GM23338 (cell line): ENCODE data around the gene CDKAL1. TPM values are rescaled to one million over a fixed set of nuclear protein-coding genes. Genes with fewer than 3 reads are reported as not detected.

ENCODE experiments used
- ATAC-seq: fragments of 200-7000 bp; cut with Tn5 transposase; 3 replicates; pipeline ENCODE4 v1.9.1; 2020
- DNase-seq: peaks from one replicate; pipeline ENCODE4 v3.0.0-alpha.2; 2015; ENCODE audit warnings: low spot score
- H2AFZ ChIP-seq: fragments of 200-600 bp; sonication (generic); 2 replicates; pipeline ENCODE4 v1.8.0; 2016; ENCODE audit warnings: antibody characterized with exemption, mild to moderate bottlenecking, moderate library complexity
- H3F3A ChIP-seq: fragments of 200-600 bp; sonication (generic); replicated peaks from 2 replicates; pipeline ENCODE4 v1.8.0; 2017; ENCODE audit warnings: antibody characterized with exemption, mixed run types, low read depth
- H3K27ac ChIP-seq: fragments of 200-600 bp; sonication (generic); 2 replicates; pipeline ENCODE4 v1.6.1; 2016; ENCODE audit warnings: low read depth
- H3K27me3 ChIP-seq: fragments of 200-600 bp; sonication (generic); 2 replicates; pipeline ENCODE4 v1.8.0; 2016; ENCODE audit warnings: mild to moderate bottlenecking, mixed run types, moderate library complexity; ENCODE audit not compliant: insufficient read depth
- H3K36me3 ChIP-seq: fragments of 200-600 bp; sonication (generic); 2 replicates; pipeline ENCODE4 v1.8.0; 2016; ENCODE audit warnings: mild to moderate bottlenecking; ENCODE audit not compliant: insufficient read depth
- H3K4me1 ChIP-seq: fragments of 200-600 bp; sonication (generic); 2 replicates; pipeline ENCODE4 v1.8.0; 2016; ENCODE audit warnings: mild to moderate bottlenecking, moderate library complexity; ENCODE audit not compliant: insufficient read depth
- H3K4me2 ChIP-seq: fragments of 200-600 bp; sonication (generic); 2 replicates; pipeline ENCODE4 v1.7.1; 2017; ENCODE audit warnings: mixed run types
- H3K4me3 ChIP-seq: fragments of 200-600 bp; sonication (generic); 2 replicates; pipeline ENCODE4 v1.6.1; 2016; ENCODE audit warnings: mixed run types
- H3K79me2 ChIP-seq: fragments of 200-600 bp; sonication (generic); replicated peaks from 2 replicates; pipeline ENCODE4 v1.8.0; 2017; ENCODE audit warnings: mild to moderate bottlenecking; ENCODE audit not compliant: insufficient read depth
- H3K9me2 ChIP-seq: fragments of 200-600 bp; sonication (generic); 2 replicates; pipeline ENCODE4 v1.8.0; 2017; ENCODE audit not compliant: insufficient read depth
- H4K20me1 ChIP-seq: fragments of 200-600 bp; sonication (generic); replicated peaks from 2 replicates; pipeline ENCODE4 v1.8.0; 2017; ENCODE audit warnings: mild to moderate bottlenecking; ENCODE audit not compliant: insufficient read depth
- H3K27ac Mint-ChIP-seq: 2 replicates; pipeline ENCODE4 v1.8.0; 2020; ENCODE audit warnings: inconsistent platforms, mild to moderate bottlenecking, moderate library complexity, mixed read lengths
- H3K27me3 Mint-ChIP-seq: 3 replicates; pipeline ENCODE4 v1.8.0; 2022; ENCODE audit warnings: low read depth, mild to moderate bottlenecking, moderate library complexity, mixed read lengths, inconsistent platforms; ENCODE audit not compliant: insufficient read depth, poor library complexity
- H3K36me3 Mint-ChIP-seq: 3 replicates; pipeline ENCODE4 v1.8.0; 2021; ENCODE audit warnings: low read depth, mild to moderate bottlenecking, inconsistent platforms, moderate library complexity, mixed read lengths
- H3K4me1 Mint-ChIP-seq: 3 replicates; pipeline ENCODE4 v1.8.0; 2020; ENCODE audit warnings: mild to moderate bottlenecking, inconsistent platforms, mixed read lengths
- H3K4me3 Mint-ChIP-seq: 3 replicates; pipeline ENCODE4 v1.8.0; 2021; ENCODE audit warnings: moderate library complexity, mild to moderate bottlenecking, inconsistent platforms, mixed read lengths
- H3K9me3 Mint-ChIP-seq: 3 replicates; pipeline ENCODE4 v1.8.0; 2020; ENCODE audit warnings: moderate library complexity, mild to moderate bottlenecking, inconsistent platforms, mixed read lengths
- CREB1 ChIP-seq: fragments of 250-450 bp; sonication (Bioruptor Pico); IDR thresholded peaks from 2 replicates; pipeline ENCODE4 v1.5.0; 2020; ENCODE audit warnings: low read depth, mild to moderate bottlenecking, moderate library complexity
- EZH2phosphoT487 ChIP-seq: fragments of 200-600 bp; sonication (generic); IDR thresholded peaks from one replicate; pipeline ENCODE4 v1.8.1; 2018; ENCODE audit warnings: antibody characterized with exemption; ENCODE audit not compliant: unreplicated experiment
- NANOG ChIP-seq: IDR thresholded peaks from 2 replicates; pipeline ENCODE4 v1.6.1; 2016; ENCODE audit warnings: antibody characterized with exemption, borderline replicate concordance
- STAT1 ChIP-seq: IDR thresholded peaks from one replicate; pipeline ENCODE4 v1.6.1; 2016; ENCODE audit warnings: antibody characterized with exemption; ENCODE audit not compliant: unreplicated experiment
- polyA plus RNA-seq: library from polyadenylated mRNA; unstranded; fragments of >200 nt; fragmentation: Nextera tagmentation; extraction: Ambion mirVana; gene quantifications from 2 replicates; pipeline ENCODE4 v1.2.1, GENCODE V29; 2016
- total RNA-seq: library from RNA; depleted of rRNA; stranded (reverse); fragments of >200 nt; shearing (Covaris generic); gene quantifications from 2 replicates; pipeline ENCODE4 v1.2.3, GENCODE V29; 2014
- TF ChIP-seq, protein P1 (sequence below): IDR thresholded peaks from 2 replicates; pipeline ENCODE4 v1.6.1; 2016; ENCODE audit warnings: antibody characterized with exemption
- TF ChIP-seq, protein P2 (sequence below), 2 experiments: fragments of 200-600 bp in 1 of 2; sonication (generic) in 1 of 2; conservative IDR thresholded peaks; 2 replicates each; pipeline versions ENCODE4 v1.5.1 to v1.6.1; 2016 to 2017; ENCODE audit warnings: antibody characterized with exemption in 2 of 2, low read depth in 2 of 2, mild to moderate bottlenecking in 2 of 2, moderate library complexity in 1 of 2
- TF ChIP-seq, protein P3 (sequence below): fragments of 250-450 bp; sonication (Bioruptor Pico); IDR thresholded peaks from 2 replicates; pipeline ENCODE4 v1.5.0; 2020; ENCODE audit warnings: mild to moderate bottlenecking, moderate library complexity
- TF ChIP-seq, protein P4 (sequence below): IDR thresholded peaks from one replicate; pipeline ENCODE4 v1.6.1; 2018; ENCODE audit warnings: antibody characterized with exemption; ENCODE audit not compliant: unreplicated experiment

CDKAL1 gene
- total and polyA plus RNA-seq, 2 experiments from 2014 or later, result 17.8 to 35.0 TPM

DNA sequence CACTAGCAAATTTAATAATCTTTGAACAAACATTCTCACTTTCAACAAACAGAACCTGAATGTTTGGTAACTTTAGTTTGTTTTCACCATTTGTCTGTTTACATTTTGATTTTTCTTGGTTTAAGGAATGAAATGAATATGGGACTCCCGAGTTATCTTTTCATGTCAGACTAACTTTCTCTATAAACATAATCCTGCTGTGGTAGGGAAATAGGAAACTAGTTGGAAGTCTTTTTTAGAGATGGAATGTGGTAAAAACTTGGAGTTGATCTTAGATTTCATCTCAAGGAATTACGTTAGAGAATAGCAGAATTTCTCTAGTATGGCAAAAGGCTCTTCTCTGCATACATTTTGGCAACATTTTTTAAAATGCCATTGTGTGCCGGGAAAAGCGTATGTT is 206.5 kb downstream of the CDKAL1 start:
- TF ChIP-seq, protein P1, sequence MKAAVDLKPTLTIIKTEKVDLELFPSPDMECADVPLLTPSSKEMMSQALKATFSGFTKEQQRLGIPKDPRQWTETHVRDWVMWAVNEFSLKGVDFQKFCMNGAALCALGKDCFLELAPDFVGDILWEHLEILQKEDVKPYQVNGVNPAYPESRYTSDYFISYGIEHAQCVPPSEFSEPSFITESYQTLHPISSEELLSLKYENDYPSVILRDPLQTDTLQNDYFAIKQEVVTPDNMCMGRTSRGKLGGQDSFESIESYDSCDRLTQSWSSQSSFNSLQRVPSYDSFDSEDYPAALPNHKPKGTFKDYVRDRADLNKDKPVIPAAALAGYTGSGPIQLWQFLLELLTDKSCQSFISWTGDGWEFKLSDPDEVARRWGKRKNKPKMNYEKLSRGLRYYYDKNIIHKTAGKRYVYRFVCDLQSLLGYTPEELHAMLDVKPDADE, result no peak
- Mint-ChIP-seq H3K27ac (no peak overlapping the region), H3K36me3 (peaks cover 10% of the 10 kb centered on the region; the same call in 2 of the 3 replicates), H3K4me1 (no peaks in the 10 kb centered on the region; the same call in 2 of the 3 replicates), H3K9me3 (no peaks in the 10 kb centered on the region), H3K4me3 (no peak overlapping the region), H3K27me3 (no peaks in the 10 kb centered on the region)
- Histone ChIP-seq H3F3A (no peaks in the 10 kb centered on the region), H3K4me1 (no peaks in the 10 kb centered on the region), H3K9me2 (no peaks in the 10 kb centered on the region), H2AFZ (no peak overlapping the region), H3K36me3 (no peaks in the 10 kb centered on the region), H3K27me3 (no peaks in the 10 kb centered on the region), H3K4me3 (no peak overlapping the region), H4K20me1 (no peaks in the 10 kb centered on the region), H3K79me2 (no peaks in the 10 kb centered on the region; the same call in 1 of the 2 replicates), H3K4me2 (no peak overlapping the region), H3K27ac (no peak overlapping the region)
- DNase-seq (no peak), ATAC-seq (no peak)

DNA sequence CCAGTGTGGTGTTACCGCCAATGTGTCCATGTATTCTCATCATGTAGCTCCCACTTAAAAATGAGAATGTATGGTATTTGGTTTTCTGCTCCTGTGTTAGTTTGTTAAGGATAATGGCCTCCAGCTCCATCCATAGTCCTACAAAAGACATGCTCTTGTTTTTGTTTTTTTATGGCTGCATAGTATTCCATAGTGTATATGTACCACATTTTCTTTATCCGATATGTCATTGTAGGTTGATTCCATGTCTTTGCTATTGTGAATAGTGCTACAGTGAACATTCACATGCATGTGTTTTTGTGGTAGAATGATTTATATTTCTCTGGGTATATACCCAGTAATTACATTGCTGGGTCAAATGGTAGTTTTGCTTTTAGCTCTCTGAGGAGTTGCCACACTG is 207.2 kb downstream of the CDKAL1 start:
- Histone ChIP-seq H3K4me1 (no peaks in the 10 kb centered on the region), H3K9me2 (no peaks in the 10 kb centered on the region), H2AFZ (no peak overlapping the region), H3K27ac (no peak overlapping the region), H3K4me2 (no peak overlapping the region), H3K27me3 (no peaks in the 10 kb centered on the region), H3K36me3 (no peaks in the 10 kb centered on the region), H4K20me1 (no peaks in the 10 kb centered on the region), H3F3A (no peaks in the 10 kb centered on the region), H3K79me2 (no peaks in the 10 kb centered on the region; the same call in 1 of the 2 replicates), H3K4me3 (no peak overlapping the region)
- TF ChIP-seq, protein P2, sequence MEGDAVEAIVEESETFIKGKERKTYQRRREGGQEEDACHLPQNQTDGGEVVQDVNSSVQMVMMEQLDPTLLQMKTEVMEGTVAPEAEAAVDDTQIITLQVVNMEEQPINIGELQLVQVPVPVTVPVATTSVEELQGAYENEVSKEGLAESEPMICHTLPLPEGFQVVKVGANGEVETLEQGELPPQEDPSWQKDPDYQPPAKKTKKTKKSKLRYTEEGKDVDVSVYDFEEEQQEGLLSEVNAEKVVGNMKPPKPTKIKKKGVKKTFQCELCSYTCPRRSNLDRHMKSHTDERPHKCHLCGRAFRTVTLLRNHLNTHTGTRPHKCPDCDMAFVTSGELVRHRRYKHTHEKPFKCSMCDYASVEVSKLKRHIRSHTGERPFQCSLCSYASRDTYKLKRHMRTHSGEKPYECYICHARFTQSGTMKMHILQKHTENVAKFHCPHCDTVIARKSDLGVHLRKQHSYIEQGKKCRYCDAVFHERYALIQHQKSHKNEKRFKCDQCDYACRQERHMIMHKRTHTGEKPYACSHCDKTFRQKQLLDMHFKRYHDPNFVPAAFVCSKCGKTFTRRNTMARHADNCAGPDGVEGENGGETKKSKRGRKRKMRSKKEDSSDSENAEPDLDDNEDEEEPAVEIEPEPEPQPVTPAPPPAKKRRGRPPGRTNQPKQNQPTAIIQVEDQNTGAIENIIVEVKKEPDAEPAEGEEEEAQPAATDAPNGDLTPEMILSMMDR (conservative IDR thresholded peaks at IDR 0.05; ENCODE audit: low read depth in 2 of 2), result no peak
- TF ChIP-seq CREB1 (CRISPR knock-in tag) (no peak), EZH2phosphoT487 (no peak), STAT1 (no peak), NANOG (no peak)
- TF ChIP-seq, protein P3, sequence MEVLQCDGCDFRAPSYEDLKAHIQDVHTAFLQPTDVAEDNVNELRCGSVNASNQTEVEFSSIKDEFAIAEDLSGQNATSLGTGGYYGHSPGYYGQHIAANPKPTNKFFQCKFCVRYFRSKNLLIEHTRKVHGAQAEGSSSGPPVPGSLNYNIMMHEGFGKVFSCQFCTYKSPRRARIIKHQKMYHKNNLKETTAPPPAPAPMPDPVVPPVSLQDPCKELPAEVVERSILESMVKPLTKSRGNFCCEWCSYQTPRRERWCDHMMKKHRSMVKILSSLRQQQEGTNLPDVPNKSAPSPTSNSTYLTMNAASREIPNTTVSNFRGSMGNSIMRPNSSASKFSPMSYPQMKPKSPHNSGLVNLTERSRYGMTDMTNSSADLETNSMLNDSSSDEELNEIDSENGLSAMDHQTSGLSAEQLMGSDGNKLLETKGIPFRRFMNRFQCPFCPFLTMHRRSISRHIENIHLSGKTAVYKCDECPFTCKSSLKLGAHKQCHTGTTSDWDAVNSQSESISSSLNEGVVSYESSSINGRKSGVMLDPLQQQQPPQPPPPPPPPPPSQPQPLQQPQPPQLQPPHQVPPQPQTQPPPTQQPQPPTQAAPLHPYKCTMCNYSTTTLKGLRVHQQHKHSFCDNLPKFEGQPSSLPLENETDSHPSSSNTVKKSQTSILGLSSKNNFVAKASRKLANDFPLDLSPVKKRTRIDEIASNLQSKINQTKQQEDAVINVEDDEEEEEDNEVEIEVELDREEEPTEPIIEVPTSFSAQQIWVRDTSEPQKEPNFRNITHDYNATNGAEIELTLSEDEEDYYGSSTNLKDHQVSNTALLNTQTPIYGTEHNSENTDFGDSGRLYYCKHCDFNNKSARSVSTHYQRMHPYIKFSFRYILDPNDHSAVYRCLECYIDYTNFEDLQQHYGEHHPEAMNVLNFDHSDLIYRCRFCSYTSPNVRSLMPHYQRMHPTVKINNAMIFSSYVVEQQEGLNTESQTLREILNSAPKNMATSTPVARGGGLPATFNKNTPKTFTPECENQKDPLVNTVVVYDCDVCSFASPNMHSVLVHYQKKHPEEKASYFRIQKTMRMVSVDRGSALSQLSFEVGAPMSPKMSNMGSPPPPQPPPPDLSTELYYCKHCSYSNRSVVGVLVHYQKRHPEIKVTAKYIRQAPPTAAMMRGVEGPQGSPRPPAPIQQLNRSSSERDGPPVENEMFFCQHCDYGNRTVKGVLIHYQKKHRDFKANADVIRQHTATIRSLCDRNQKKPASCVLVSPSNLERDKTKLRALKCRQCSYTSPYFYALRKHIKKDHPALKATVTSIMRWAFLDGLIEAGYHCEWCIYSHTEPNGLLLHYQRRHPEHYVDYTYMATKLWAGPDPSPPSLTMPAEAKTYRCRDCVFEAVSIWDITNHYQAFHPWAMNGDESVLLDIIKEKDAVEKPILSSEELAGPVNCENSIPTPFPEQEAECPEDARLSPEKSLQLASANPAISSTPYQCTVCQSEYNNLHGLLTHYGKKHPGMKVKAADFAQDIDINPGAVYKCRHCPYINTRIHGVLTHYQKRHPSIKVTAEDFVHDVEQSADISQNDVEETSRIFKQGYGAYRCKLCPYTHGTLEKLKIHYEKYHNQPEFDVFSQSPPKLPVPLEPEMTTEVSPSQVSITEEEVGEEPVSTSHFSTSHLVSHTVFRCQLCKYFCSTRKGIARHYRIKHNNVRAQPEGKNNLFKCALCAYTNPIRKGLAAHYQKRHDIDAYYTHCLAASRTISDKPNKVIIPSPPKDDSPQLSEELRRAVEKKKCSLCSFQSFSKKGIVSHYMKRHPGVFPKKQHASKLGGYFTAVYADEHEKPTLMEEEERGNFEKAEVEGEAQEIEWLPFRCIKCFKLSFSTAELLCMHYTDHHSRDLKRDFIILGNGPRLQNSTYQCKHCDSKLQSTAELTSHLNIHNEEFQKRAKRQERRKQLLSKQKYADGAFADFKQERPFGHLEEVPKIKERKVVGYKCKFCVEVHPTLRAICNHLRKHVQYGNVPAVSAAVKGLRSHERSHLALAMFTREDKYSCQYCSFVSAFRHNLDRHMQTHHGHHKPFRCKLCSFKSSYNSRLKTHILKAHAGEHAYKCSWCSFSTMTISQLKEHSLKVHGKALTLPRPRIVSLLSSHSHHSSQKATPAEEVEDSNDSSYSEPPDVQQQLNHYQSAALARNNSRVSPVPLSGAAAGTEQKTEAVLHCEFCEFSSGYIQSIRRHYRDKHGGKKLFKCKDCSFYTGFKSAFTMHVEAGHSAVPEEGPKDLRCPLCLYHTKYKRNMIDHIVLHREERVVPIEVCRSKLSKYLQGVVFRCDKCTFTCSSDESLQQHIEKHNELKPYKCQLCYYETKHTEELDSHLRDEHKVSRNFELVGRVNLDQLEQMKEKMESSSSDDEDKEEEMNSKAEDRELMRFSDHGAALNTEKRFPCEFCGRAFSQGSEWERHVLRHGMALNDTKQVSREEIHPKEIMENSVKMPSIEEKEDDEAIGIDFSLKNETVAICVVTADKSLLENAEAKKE (CRISPR knock-in tag), result no peak
- TF ChIP-seq, protein P4, sequence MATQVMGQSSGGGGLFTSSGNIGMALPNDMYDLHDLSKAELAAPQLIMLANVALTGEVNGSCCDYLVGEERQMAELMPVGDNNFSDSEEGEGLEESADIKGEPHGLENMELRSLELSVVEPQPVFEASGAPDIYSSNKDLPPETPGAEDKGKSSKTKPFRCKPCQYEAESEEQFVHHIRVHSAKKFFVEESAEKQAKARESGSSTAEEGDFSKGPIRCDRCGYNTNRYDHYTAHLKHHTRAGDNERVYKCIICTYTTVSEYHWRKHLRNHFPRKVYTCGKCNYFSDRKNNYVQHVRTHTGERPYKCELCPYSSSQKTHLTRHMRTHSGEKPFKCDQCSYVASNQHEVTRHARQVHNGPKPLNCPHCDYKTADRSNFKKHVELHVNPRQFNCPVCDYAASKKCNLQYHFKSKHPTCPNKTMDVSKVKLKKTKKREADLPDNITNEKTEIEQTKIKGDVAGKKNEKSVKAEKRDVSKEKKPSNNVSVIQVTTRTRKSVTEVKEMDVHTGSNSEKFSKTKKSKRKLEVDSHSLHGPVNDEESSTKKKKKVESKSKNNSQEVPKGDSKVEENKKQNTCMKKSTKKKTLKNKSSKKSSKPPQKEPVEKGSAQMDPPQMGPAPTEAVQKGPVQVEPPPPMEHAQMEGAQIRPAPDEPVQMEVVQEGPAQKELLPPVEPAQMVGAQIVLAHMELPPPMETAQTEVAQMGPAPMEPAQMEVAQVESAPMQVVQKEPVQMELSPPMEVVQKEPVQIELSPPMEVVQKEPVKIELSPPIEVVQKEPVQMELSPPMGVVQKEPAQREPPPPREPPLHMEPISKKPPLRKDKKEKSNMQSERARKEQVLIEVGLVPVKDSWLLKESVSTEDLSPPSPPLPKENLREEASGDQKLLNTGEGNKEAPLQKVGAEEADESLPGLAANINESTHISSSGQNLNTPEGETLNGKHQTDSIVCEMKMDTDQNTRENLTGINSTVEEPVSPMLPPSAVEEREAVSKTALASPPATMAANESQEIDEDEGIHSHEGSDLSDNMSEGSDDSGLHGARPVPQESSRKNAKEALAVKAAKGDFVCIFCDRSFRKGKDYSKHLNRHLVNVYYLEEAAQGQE, result no peak
- Mint-ChIP-seq H3K4me3 (no peak overlapping the region), H3K9me3 (no peaks in the 10 kb centered on the region), H3K27ac (no peak overlapping the region), H3K36me3 (peaks cover 10% of the 10 kb centered on the region; the same call in 2 of the 3 replicates), H3K27me3 (no peaks in the 10 kb centered on the region), H3K4me1 (no peaks in the 10 kb centered on the region; the same call in 2 of the 3 replicates)
- no peak for DNase-seq
- ATAC-seq, result no peak
